Gastroesophageal sphincter (tissue), 3 donors: ENCODE measurements around the gene TTC21A.
"Not testable (repeated sequence)": the region's sequence is repeated elsewhere in the genome, so short reads cannot be mapped to it uniquely, and the experiment has no call there.

ENCODE experiments used
- EP300 ChIP-seq: sonication (generic); formaldehyde crosslinking; IDR thresholded peaks from one replicate; pipeline ENCODE4 v1.6.1; 2017; ENCODE audit warnings: antibody characterized with exemption, mild to moderate bottlenecking
- POLR2A ChIP-seq, 2 donors: fragments of 450-650 bp; IDR thresholded peaks; one replicate each; pipeline ENCODE4 v1.6.1; 2017; ENCODE audit warnings: antibody characterized with exemption in 2 of 2, mild to moderate bottlenecking in 2 of 2, moderate library complexity in 1 of 2
- POLR2AphosphoS5 ChIP-seq: sonication (generic); formaldehyde crosslinking; IDR thresholded peaks from one replicate; pipeline ENCODE4 v1.6.1; 2017; ENCODE audit warnings: antibody characterized with exemption
- TF ChIP-seq, protein P1 (sequence below), 4 experiments: fragments of 200-600 bp in 2 of 4; fragments of 450-650 bp in 2 of 4; sonication (generic) in 1 of 4; IDR thresholded peaks; one replicate each; pipeline ENCODE4 v1.5.1; 2017 to 2019; ENCODE audit warnings: antibody characterized with exemption in 4 of 4, mild to moderate bottlenecking in 2 of 4, moderate library complexity in 2 of 4

DNA sequence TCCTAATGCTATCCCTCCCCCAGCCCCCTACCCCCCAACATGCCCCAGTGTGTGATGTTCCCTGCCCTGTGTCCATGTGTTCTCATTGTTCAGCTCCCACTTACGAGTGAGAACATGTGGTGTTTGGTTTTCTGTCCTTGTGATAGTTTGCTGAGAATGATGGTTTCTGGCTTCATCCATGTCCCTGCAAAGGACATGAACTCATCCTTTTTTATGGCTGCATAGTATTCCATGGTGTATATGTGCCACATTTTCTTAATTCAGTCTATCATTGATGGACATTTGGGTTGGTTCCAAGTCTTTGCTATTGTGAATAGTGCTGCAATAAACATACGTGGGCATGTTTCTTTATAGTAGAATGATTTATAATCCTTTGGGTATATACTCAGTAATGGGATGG lies 46.3 kb upstream of the TTC21A start:
- TF ChIP-seq, protein P1, sequence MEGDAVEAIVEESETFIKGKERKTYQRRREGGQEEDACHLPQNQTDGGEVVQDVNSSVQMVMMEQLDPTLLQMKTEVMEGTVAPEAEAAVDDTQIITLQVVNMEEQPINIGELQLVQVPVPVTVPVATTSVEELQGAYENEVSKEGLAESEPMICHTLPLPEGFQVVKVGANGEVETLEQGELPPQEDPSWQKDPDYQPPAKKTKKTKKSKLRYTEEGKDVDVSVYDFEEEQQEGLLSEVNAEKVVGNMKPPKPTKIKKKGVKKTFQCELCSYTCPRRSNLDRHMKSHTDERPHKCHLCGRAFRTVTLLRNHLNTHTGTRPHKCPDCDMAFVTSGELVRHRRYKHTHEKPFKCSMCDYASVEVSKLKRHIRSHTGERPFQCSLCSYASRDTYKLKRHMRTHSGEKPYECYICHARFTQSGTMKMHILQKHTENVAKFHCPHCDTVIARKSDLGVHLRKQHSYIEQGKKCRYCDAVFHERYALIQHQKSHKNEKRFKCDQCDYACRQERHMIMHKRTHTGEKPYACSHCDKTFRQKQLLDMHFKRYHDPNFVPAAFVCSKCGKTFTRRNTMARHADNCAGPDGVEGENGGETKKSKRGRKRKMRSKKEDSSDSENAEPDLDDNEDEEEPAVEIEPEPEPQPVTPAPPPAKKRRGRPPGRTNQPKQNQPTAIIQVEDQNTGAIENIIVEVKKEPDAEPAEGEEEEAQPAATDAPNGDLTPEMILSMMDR (IDR thresholded peaks at IDR 0.05), result not testable (repeated sequence)
- TF ChIP-seq EP300; POLR2AphosphoS5; POLR2A (IDR thresholded peaks at IDR 0.05): not testable (repeated sequence)
